ENCODE data around the gene PTPN12. TPM values are rescaled to one million over a fixed set of nuclear protein-coding genes. Genes with fewer than 3 reads are reported as not detected.
A peak's percentile ranks its signal among the peaks of the same experiment; 100 is the strongest.

The PTPN12 gene
- total RNA-seq, 1 donor from 2014 or later: 86.6 TPM

DNA sequence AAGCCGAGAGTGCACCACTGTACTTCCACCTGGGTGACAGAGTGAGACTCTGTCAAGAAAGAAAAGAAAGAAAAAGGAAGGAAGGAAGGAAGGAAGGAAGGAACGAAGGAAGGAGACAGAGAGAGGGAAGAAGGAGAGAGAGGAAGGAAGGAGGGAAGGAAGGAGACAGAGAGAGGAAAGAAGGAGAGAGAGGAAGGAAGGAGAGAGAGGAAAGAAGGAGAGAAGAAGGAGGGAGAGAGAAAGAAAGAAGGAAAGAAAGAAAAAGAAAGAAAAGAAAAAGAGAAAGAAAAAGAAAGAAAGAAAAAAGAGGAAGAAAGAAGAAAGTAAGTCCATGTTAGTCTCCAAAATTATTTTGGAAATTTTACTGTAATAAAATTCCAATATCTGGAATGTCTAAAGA lies 125.8 kb downstream of the PTPN12 start:
- Mint-ChIP-seq H3K27ac (no peak overlapping the region), H3K36me3 (peaks cover 7% of the 10 kb centered on the region), H3K4me1 (peaks cover 3% of the 10 kb centered on the region), H3K9me3 (no peaks in the 10 kb centered on the region), H3K4me3 (no peak overlapping the region), H3K27me3 (ENCODE audit: insufficient read depth, low read depth) (no peaks in the 10 kb centered on the region)
- no peak overlapping the region for H3K4me3 ChIP-seq
- peaks cover 14% of the 10 kb centered on the region for H3K4me1 ChIP-seq
- no peak overlapping the region for H3K4me2 ChIP-seq
- no peak for TF ChIP-seq EZH2phosphoT487 (IDR thresholded peaks at IDR 0.05)
- TF ChIP-seq, protein P1, sequence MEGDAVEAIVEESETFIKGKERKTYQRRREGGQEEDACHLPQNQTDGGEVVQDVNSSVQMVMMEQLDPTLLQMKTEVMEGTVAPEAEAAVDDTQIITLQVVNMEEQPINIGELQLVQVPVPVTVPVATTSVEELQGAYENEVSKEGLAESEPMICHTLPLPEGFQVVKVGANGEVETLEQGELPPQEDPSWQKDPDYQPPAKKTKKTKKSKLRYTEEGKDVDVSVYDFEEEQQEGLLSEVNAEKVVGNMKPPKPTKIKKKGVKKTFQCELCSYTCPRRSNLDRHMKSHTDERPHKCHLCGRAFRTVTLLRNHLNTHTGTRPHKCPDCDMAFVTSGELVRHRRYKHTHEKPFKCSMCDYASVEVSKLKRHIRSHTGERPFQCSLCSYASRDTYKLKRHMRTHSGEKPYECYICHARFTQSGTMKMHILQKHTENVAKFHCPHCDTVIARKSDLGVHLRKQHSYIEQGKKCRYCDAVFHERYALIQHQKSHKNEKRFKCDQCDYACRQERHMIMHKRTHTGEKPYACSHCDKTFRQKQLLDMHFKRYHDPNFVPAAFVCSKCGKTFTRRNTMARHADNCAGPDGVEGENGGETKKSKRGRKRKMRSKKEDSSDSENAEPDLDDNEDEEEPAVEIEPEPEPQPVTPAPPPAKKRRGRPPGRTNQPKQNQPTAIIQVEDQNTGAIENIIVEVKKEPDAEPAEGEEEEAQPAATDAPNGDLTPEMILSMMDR (IDR thresholded peaks at IDR 0.05): no peak
- no peak for TF ChIP-seq EZH2 (IDR thresholded peaks at IDR 0.05)
- DNase-seq (ENCODE audit: low spot score): no peak
- H3K9ac ChIP-seq: no peak overlapping the region
- no peaks in the 10 kb centered on the region for H3K9me3 ChIP-seq (ENCODE audit: low read depth)
- H3F3A ChIP-seq (ENCODE audit: low read depth): peaks cover 9% of the 10 kb centered on the region
- no peaks in the 10 kb centered on the region for H3K79me2 ChIP-seq (ENCODE audit: low read depth)
- H3K36me3 ChIP-seq: no peaks in the 10 kb centered on the region
- H4K20me1 ChIP-seq (ENCODE audit: low read depth): no peaks in the 10 kb centered on the region
- no peak overlapping the region for H3K27ac ChIP-seq
- no peak overlapping the region for H2AFZ ChIP-seq (replicated peaks)
- no peaks in the 10 kb centered on the region for H3K27me3 ChIP-seq

DNA sequence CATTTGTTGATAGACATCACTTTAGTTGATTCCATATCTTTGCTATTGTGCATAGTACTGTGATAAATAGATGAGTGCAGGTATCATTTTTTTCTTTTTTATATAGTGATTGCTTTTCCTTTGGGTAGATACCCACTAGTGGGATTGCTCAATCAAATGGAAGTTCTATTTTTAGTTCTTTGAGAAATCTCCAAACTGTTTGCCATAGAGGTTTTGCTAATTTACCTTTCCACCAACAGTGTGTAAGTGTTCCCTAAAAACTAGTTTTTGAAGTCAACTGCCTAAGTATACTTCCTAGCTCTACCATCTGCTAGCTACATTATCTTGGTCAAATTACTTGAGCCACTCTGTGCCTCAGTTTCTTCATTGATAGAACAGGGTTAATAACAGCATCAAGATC lies 127.6 kb downstream of the PTPN12 start:
- TF ChIP-seq EZH2 (IDR thresholded peaks at IDR 0.05) (no peak), EZH2phosphoT487 (IDR thresholded peaks at IDR 0.05) (no peak)
- TF ChIP-seq, protein P1 (IDR thresholded peaks at IDR 0.05): no peak
- H3K27me3 Mint-ChIP-seq (ENCODE audit: insufficient read depth, low read depth): no peaks in the 10 kb centered on the region
- H3K9me3 ChIP-seq (ENCODE audit: low read depth): no peaks in the 10 kb centered on the region

DNA sequence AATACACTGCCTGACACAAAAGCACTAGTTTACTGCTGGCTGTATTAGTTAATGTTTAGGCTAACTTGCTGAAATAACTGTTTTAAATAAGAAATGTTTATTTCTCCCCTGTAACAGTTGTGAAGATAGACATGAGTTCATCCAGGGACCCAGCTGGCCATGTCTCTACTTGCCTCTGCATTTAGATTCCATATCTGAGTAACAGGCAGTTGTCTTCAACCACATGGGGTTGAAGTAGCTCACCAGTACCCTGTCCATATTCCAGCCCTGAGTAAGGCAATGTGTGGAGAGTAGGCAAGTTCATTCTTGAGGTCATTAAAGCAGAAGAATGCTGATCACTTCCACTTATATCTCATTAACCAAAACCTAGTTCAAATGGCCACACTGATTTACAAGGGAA lies 128.1 kb downstream of the PTPN12 start:
- TF ChIP-seq, protein P1 (IDR thresholded peaks at IDR 0.05): no peak
- TF ChIP-seq EZH2 (IDR thresholded peaks at IDR 0.05) (no peak), EZH2phosphoT487 (IDR thresholded peaks at IDR 0.05) (no peak)
- H3K9me3 Mint-ChIP-seq: no peaks in the 10 kb centered on the region
- DNase-seq (ENCODE audit: low spot score): no peak
- H3K4me3 ChIP-seq: no peak overlapping the region
- no peaks in the 10 kb centered on the region for H3K36me3 ChIP-seq
- H3K4me2 ChIP-seq: peak overlapping the region; percentile 10
- peaks cover 9% of the 10 kb centered on the region for H3F3A ChIP-seq (ENCODE audit: low read depth)
- no peaks in the 10 kb centered on the region for H3K27me3 ChIP-seq
- H3K36me3 Mint-ChIP-seq: peaks cover 7% of the 10 kb centered on the region
- H3K4me1 Mint-ChIP-seq: peaks cover 3% of the 10 kb centered on the region
- no peak overlapping the region for H3K27ac Mint-ChIP-seq
- no peak overlapping the region for H3K4me3 Mint-ChIP-seq
- no peak overlapping the region for H2AFZ ChIP-seq (replicated peaks)
- H3K79me2 ChIP-seq (ENCODE audit: low read depth): no peaks in the 10 kb centered on the region
- peaks cover 14% of the 10 kb centered on the region for H3K4me1 ChIP-seq
- H3K27me3 Mint-ChIP-seq (ENCODE audit: insufficient read depth, low read depth): no peaks in the 10 kb centered on the region
- H3K9ac ChIP-seq: no peak overlapping the region
- no peaks in the 10 kb centered on the region for H4K20me1 ChIP-seq (ENCODE audit: low read depth)
- peak overlapping the region; percentile 70 for H3K27ac ChIP-seq
- no peaks in the 10 kb centered on the region for H3K9me3 ChIP-seq (ENCODE audit: low read depth)

More for the DNA sequence above, 127.6 kb downstream of the PTPN12 start:
- Histone ChIP-seq H3K4me3 (no peak overlapping the region), H3K9ac (no peak overlapping the region), H3K27me3 (no peaks in the 10 kb centered on the region), H3K4me2 (no peak overlapping the region), H3K4me1 (peaks cover 14% of the 10 kb centered on the region), H2AFZ (replicated peaks) (no peak overlapping the region), H4K20me1 (ENCODE audit: low read depth) (no peaks in the 10 kb centered on the region), H3K27ac (no peak overlapping the region), H3K79me2 (ENCODE audit: low read depth) (no peaks in the 10 kb centered on the region), H3F3A (ENCODE audit: low read depth) (peaks cover 9% of the 10 kb centered on the region), H3K36me3 (no peaks in the 10 kb centered on the region)
- no peak overlapping the region for H3K4me3 Mint-ChIP-seq
- no peak overlapping the region for H3K27ac Mint-ChIP-seq
- DNase-seq (ENCODE audit: low spot score): no peak
- H3K4me1 Mint-ChIP-seq: peaks cover 3% of the 10 kb centered on the region
- no peaks in the 10 kb centered on the region for H3K9me3 Mint-ChIP-seq
- H3K36me3 Mint-ChIP-seq: peaks cover 7% of the 10 kb centered on the region

Measured in neural progenitor cell (in vitro differentiated cells).